CD14-positive monocyte (primary cell): ENCODE results near the gene ST7L. TPM values are rescaled to one million over a fixed set of nuclear protein-coding genes. Genes with fewer than 3 reads are reported as not detected.

ENCODE experiments used
- DNase-seq, 3 donors: peaks; one replicate each; pipeline ENCODE4 v3.0.0-alpha.2; 2011 to 2022
- H2AFZ ChIP-seq: 2 replicates; pipeline ENCODE4 v1.6.0; 2012; ENCODE audit warnings: mild to moderate bottlenecking, low read depth, low read length, inconsistent platforms; ENCODE audit not compliant: insufficient read depth, poor library complexity, severe bottlenecking
- H3K27ac ChIP-seq, 2 donors: 1 replicate in 1 of 2; 2 replicates in 1 of 2; pipeline ENCODE4 v1.5.1; 2012 to 2013; ENCODE audit warnings: low read length in 2 of 2, control low read depth in 1 of 2, inconsistent platforms in 1 of 2, low read depth in 1 of 2, mild to moderate bottlenecking in 1 of 2
- H3K27me3 ChIP-seq, 2 donors: one replicate each; pipeline versions ENCODE4 v1.6.0 to v1.6.1; 2011 to 2013; ENCODE audit warnings: low read length in 2 of 2; ENCODE audit not compliant: control insufficient read depth in 2 of 2, insufficient read depth in 2 of 2
- H3K36me3 ChIP-seq, 2 donors: replicated peaks in 1 of 2; 1 replicate in 1 of 2; 2 replicates in 1 of 2; pipeline versions ENCODE4 v1.5.1 to v1.6.1; 2012 to 2013; ENCODE audit warnings: low read length in 2 of 2, control low read depth in 1 of 2, inconsistent platforms in 1 of 2, mild to moderate bottlenecking in 1 of 2; ENCODE audit not compliant: insufficient read depth in 2 of 2, control insufficient read depth in 1 of 2
- H3K4me1 ChIP-seq, 2 donors: 1 replicate in 1 of 2; 2 replicates in 1 of 2; pipeline versions ENCODE4 v1.5.1 to v1.6.1; 2012 to 2013; ENCODE audit warnings: low read length in 2 of 2, control low read depth in 1 of 2, inconsistent platforms in 1 of 2, mild to moderate bottlenecking in 1 of 2, moderate library complexity in 1 of 2; ENCODE audit not compliant: insufficient read depth in 2 of 2, control insufficient read depth in 1 of 2
- H3K4me2 ChIP-seq: replicated peaks from 2 replicates; pipeline ENCODE3; 2012; ENCODE audit warnings: low read length, moderate library complexity, mild to moderate bottlenecking; ENCODE audit not compliant: poor library complexity, severe bottlenecking; ENCODE audit errors: extremely low read depth
- H3K4me3 ChIP-seq, 3 experiments: fragments of 200-600 bp in 1 of 3; sonication (generic) in 1 of 3; replicated peaks in 1 of 3; 1 replicate in 2 of 3; 2 replicates in 1 of 3; pipeline ENCODE4 v1.5.1; 2011 to 2013; ENCODE audit warnings: low read length in 3 of 3, mild to moderate bottlenecking in 3 of 3, control low read depth in 2 of 3, low read depth in 2 of 3, inconsistent platforms in 1 of 3, moderate library complexity in 1 of 3
- H3K79me2 ChIP-seq: 2 replicates; pipeline ENCODE4 v1.6.0; 2012; ENCODE audit warnings: mild to moderate bottlenecking, control low read depth, inconsistent platforms, low read length, moderate library complexity; ENCODE audit not compliant: insufficient read depth
- H3K9ac ChIP-seq: 2 replicates; pipeline ENCODE4 v1.6.0; 2017; ENCODE audit warnings: low read length, mild to moderate bottlenecking; ENCODE audit not compliant: insufficient read depth, poor library complexity, severe bottlenecking
- H3K9me3 ChIP-seq, 2 donors: replicated peaks in 1 of 2; 1 replicate in 1 of 2; 2 replicates in 1 of 2; pipeline versions ENCODE4 v1.5.1 to v1.6.1; 2012 to 2013; ENCODE audit warnings: low read length in 2 of 2, control low read depth in 1 of 2; ENCODE audit not compliant: control insufficient read depth in 1 of 2, insufficient read depth in 1 of 2
- H4K20me1 ChIP-seq: 2 replicates; pipeline ENCODE4 v1.6.0; 2012; ENCODE audit warnings: mild to moderate bottlenecking, low read length, control low read depth, moderate library complexity; ENCODE audit not compliant: insufficient read depth
- H3K27ac Mint-ChIP-seq, 7 donors: one replicate each; pipeline ENCODE4 v1.8.0; 2020; ENCODE audit warnings: mild to moderate bottlenecking in 7 of 7, mixed read lengths in 7 of 7, moderate library complexity in 6 of 7, inconsistent platforms in 2 of 7
- H3K27me3 Mint-ChIP-seq, 3 donors: one replicate each; pipeline ENCODE4 v1.8.0; 2021 to 2022; ENCODE audit warnings: low read depth in 3 of 3, mild to moderate bottlenecking in 3 of 3, mixed read lengths in 3 of 3, moderate library complexity in 3 of 3, inconsistent platforms in 1 of 3
- H3K36me3 Mint-ChIP-seq, 2 donors: one replicate each; pipeline ENCODE4 v1.8.0; 2020; ENCODE audit warnings: mixed read lengths in 2 of 2, inconsistent platforms in 1 of 2, mild to moderate bottlenecking in 1 of 2
- H3K4me1 Mint-ChIP-seq: one replicate; pipeline ENCODE4 v1.8.0; 2020; ENCODE audit warnings: mild to moderate bottlenecking, mixed read lengths
- H3K4me3 Mint-ChIP-seq, 2 donors: one replicate each; pipeline ENCODE4 v1.8.0; 2020; ENCODE audit warnings: mild to moderate bottlenecking in 2 of 2, mixed read lengths in 2 of 2, moderate library complexity in 1 of 2
- H3K9me3 Mint-ChIP-seq, 7 donors: one replicate each; pipeline ENCODE4 v1.8.0; 2020 to 2022; ENCODE audit warnings: mixed read lengths in 7 of 7, mild to moderate bottlenecking in 6 of 7, moderate library complexity in 6 of 7, inconsistent platforms in 2 of 7
- CTCF ChIP-seq: fragments of 200-600 bp; IDR thresholded peaks from one replicate; pipeline ENCODE4 v1.8.0; 2022; ENCODE audit warnings: antibody characterized with exemption, mild to moderate bottlenecking
- WGBS: methylation state at CpG from one replicate; pipeline ENCODE4 v1.1.5; 2013; ENCODE audit warnings: missing lambda C conversion rate; ENCODE audit not compliant: insufficient coverage; 5-methylcytosine and 5-hydroxymethylcytosine counted together
- intact Hi-C, 2 donors: fragments of 100-400 bp; cut with micrococcal nuclease; formaldehyde crosslinking; loops; one replicate each; pipeline versions ENCODE4 v1.15.0 to v1.15.1; 2023
- polyA plus RNA-seq, 3 donors: library from polyadenylated mRNA; depleted of rRNA in 1 of 3; unstranded in 2 of 3; stranded (reverse) in 1 of 3; fragments of 300-500 nt in 2 of 3; fragments of >200 nt in 1 of 3; fragmentation: Illumina TruSeq in 2 of 3; gene quantifications; 1 replicate in 2 of 3; 2 replicates in 1 of 3; pipeline ENCODE4 v1.2.3, GENCODE V29; 2012 to 2021

The ST7L gene
- polyA plus RNA-seq, 3 donors = 5.4 to 10.0 (median 6.1) TPM

DNA sequence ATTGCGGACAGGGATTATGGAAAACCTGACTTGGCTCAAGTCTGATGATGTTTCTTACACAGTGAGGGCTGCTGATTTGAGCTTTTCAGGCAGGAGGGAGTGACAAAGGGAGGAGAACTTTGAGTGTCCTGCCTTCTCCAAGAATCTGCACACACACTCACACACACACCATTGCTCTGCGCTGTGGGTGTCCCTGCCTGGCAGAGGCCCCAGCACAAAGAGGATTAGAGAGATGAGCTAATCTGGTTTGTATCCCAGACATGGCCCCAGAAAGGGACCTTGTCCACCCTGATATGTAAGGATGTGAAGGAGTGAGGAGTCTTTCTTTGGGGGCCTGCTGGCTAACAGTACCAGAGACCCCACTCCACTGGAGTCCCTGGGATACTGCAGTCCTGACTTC, 116.1 kb downstream of the ST7L start:
- Histone ChIP-seq H3K27ac (no peak overlapping the region), H3K9me3 (peaks cover 0 to 15% of the 10 kb centered on the region in 2 donors), H3K79me2 (no peaks in the 10 kb centered on the region), H3K4me2 (no peak overlapping the region), H4K20me1 (no peaks in the 10 kb centered on the region), H3K9ac (no peak overlapping the region), H3K4me1 (peaks cover 13 to 16% of the 10 kb centered on the region in 2 donors), H3K36me3 (no peaks in the 10 kb centered on the region), H2AFZ (no peak overlapping the region), H3K27me3 (peaks cover 46 to 81% of the 10 kb centered on the region in 2 donors), H3K4me3 (no peak overlapping the region)
- no peak for DNase-seq
- Mint-ChIP-seq H3K27ac (no peak overlapping the region), H3K4me3 (peak overlapping the region in 1 of 2 donors; percentile 58), H3K36me3 (peaks cover 0 to 7% of the 10 kb centered on the region in 2 donors), H3K9me3 (peaks cover 0 to 13% (median 3%) of the 10 kb centered on the region in 7 donors), H3K4me1 (peaks cover 14% of the 10 kb centered on the region), H3K27me3 (peaks cover 64 to 88% (median 77%) of the 10 kb centered on the region in 3 donors)
- no CpG with 5 or more reads among the region's 2 CpGs for WGBS
- TF ChIP-seq CTCF = no peak
- intact Hi-C loops = loop anchor here (5.0 to 10.0 kb wide), 2 partner anchors 199 to 202 kb away; partner anchors contain the start of gene RHOC (in 1 of the 2)

GRCh38 chr1:112501810-112502641, 116.9 kb downstream of the ST7L start:
- Histone ChIP-seq H3K4me1 (peaks cover 11 to 12% of the 10 kb centered on the region in 2 donors), H3K4me3 (peak overlapping the region in 2 of 3 experiments; percentile 16 to 71), H2AFZ (peak overlapping the region; percentile 83), H3K79me2 (no peaks in the 10 kb centered on the region), H3K36me3 (no peaks in the 10 kb centered on the region), H3K27me3 (peaks cover 38 to 73% of the 10 kb centered on the region in 2 donors), H3K9ac (peak overlapping the region; percentile 53), H3K9me3 (peaks cover 0 to 12% of the 10 kb centered on the region in 2 donors), H4K20me1 (no peaks in the 10 kb centered on the region), H3K27ac (no peak overlapping the region), H3K4me2 (peak overlapping the region; percentile 80)
- Mint-ChIP-seq H3K9me3 (peaks cover 0 to 10% (median 2%) of the 10 kb centered on the region in 7 donors), H3K4me1 (peaks cover 11% of the 10 kb centered on the region), H3K36me3 (peaks cover 0 to 5% of the 10 kb centered on the region in 2 donors), H3K27me3 (peaks cover 58 to 81% (median 69%) of the 10 kb centered on the region in 3 donors), H3K4me3 (peak overlapping the region; percentile 70 to 80), H3K27ac (peak overlapping the region in 1 of 7 donors; percentile 26)
- TF ChIP-seq CTCF = peak; percentile 67
- WGBS = 2% methylated on average over 57 of the region's 65 CpGs
- intact Hi-C loops = loop anchor here (5.0 to 10.0 kb wide), 2 partner anchors 200 to 203 kb away; partner anchors contain the start of gene RHOC (in 1 of the 2)
- DNase-seq = peak; percentile 19 to 47 (median 31)
